Cardiac muscle cell (in vitro differentiated cells and primary cell): ENCODE measurements around the gene FIP1L1. TPM values are rescaled to one million over a fixed set of nuclear protein-coding genes. Genes with fewer than 3 reads are reported as not detected.

Experiments used
- DNase-seq, 2 donors: peaks; one replicate each; pipeline versions ENCODE4 v3.0.0 to v3.0.0-alpha.2; 2010 to 2017; ENCODE audit warnings: low read depth in 1 of 2, low spot score in 1 of 2
- H3K27ac ChIP-seq: fragments of 200-600 bp; sonication (generic); 2 replicates; pipeline ENCODE4 v1.5.1; 2016
- H3K27me3 ChIP-seq: fragments of 200-600 bp; sonication (generic); 2 replicates; pipeline ENCODE4 v1.6.0; 2016; ENCODE audit warnings: control low read depth
- H3K36me3 ChIP-seq: fragments of 200-600 bp; sonication (generic); 2 replicates; pipeline ENCODE4 v1.5.1; 2016; ENCODE audit warnings: control low read depth
- H3K4me1 ChIP-seq: fragments of 200-600 bp; sonication (generic); 2 replicates; pipeline ENCODE4 v1.8.1; 2017; ENCODE audit warnings: low read depth, mild to moderate bottlenecking, mixed run types
- H3K4me3 ChIP-seq: fragments of 200-600 bp; sonication (generic); 2 replicates; pipeline ENCODE4 v1.5.1; 2016; ENCODE audit warnings: mild to moderate bottlenecking
- H3K9me3 ChIP-seq: fragments of 200-600 bp; sonication (generic); 2 replicates; pipeline ENCODE4 v1.5.1; 2017; ENCODE audit warnings: low read depth, mild to moderate bottlenecking, control low read depth
- CTCF ChIP-seq: IDR thresholded peaks from 2 replicates; pipeline ENCODE4 v1.5.1; 2012; ENCODE audit warnings: low read depth, mild to moderate bottlenecking, low read length
- polyA plus RNA-seq: library from polyadenylated mRNA; unstranded; fragments of >200 nt; fragmentation: Nextera tagmentation; extraction: Ambion mirVana; gene quantifications from 2 replicates; pipeline ENCODE4 v1.2.1, GENCODE V29; 2016
- total RNA-seq: library from RNA; depleted of rRNA; stranded (reverse); fragments of >200 nt; gene quantifications from 2 replicates; pipeline ENCODE4 v1.2.3, GENCODE V29; 2016

The FIP1L1 gene
- total and polyA plus RNA-seq, 2 experiments from 2014 or later = 55.3 to 97.0 TPM

- peaks cover 26% of the 10 kb centered on the region for H3K27me3 ChIP-seq
- DNase-seq = no peak
- no peaks in the 10 kb centered on the region for H3K36me3 ChIP-seq
- H3K9me3 ChIP-seq = no peaks in the 10 kb centered on the region
- H3K4me1 ChIP-seq = no peaks in the 10 kb centered on the region
- H3K4me3 ChIP-seq = peak overlapping the region; percentile 60
- TF ChIP-seq CTCF = no peak
- no peak overlapping the region for H3K27ac ChIP-seq
These were observed 12.8 kb upstream of the FIP1L1 start for GRCh38 chr4:53364624-53365023.

- H3K27ac ChIP-seq = no peak overlapping the region
These were observed 12.3 kb upstream of the FIP1L1 start for GRCh38 chr4:53365121-53365485.

GRCh38 chr4:53365486-53366300, 11.7 kb upstream of the FIP1L1 start, which contains the start of gene SCFD2:
Gene SCFD2 (minus strand): TSS chr4:53366061.
- Histone ChIP-seq H3K4me3 (peak within 1 kb of the TSS; percentile 60), H3K36me3 (no peaks in the 10 kb centered on the region), H3K9me3 (no peaks in the 10 kb centered on the region), H3K27ac (no peak within 1 kb of the TSS), H3K4me1 (no peaks in the 10 kb centered on the region), H3K27me3 (peaks cover 35% of the 10 kb centered on the region)
- TF ChIP-seq CTCF = no peak
- DNase-seq = peak; percentile 95 to 99

More at GRCh38 chr4:53365121-53365485, 12.3 kb upstream of the FIP1L1 start:
- peak overlapping the region; percentile 60 for H3K4me3 ChIP-seq
- H3K9me3 ChIP-seq = no peaks in the 10 kb centered on the region
- H3K4me1 ChIP-seq = no peaks in the 10 kb centered on the region
- TF ChIP-seq CTCF = no peak
- peak; percentile 14 to 31 for DNase-seq
- no peaks in the 10 kb centered on the region for H3K36me3 ChIP-seq
- H3K27me3 ChIP-seq = peaks cover 31% of the 10 kb centered on the region

- no peaks in the 10 kb centered on the region for H3K36me3 ChIP-seq
- no peak for TF ChIP-seq CTCF
- H3K4me1 ChIP-seq = no peaks in the 10 kb centered on the region
- peaks cover 41% of the 10 kb centered on the region for H3K27me3 ChIP-seq
- no peak for DNase-seq
- H3K4me3 ChIP-seq = peak overlapping the region; percentile 60
- H3K9me3 ChIP-seq = no peaks in the 10 kb centered on the region
- no peak overlapping the region for H3K27ac ChIP-seq
These were observed 11.1 kb upstream of the FIP1L1 start for GRCh38 chr4:53366301-53366716.

GRCh38 chr4:53367721-53368120, 9.7 kb upstream of the FIP1L1 start:
- no peak for TF ChIP-seq CTCF
- Histone ChIP-seq H3K27ac (no peak overlapping the region), H3K36me3 (no peaks in the 10 kb centered on the region), H3K9me3 (no peaks in the 10 kb centered on the region), H3K4me3 (no peak overlapping the region), H3K4me1 (no peaks in the 10 kb centered on the region), H3K27me3 (peaks cover 45% of the 10 kb centered on the region)
- no peak for DNase-seq
